ENCODE data around the gene BTN1A1.

DNA sequence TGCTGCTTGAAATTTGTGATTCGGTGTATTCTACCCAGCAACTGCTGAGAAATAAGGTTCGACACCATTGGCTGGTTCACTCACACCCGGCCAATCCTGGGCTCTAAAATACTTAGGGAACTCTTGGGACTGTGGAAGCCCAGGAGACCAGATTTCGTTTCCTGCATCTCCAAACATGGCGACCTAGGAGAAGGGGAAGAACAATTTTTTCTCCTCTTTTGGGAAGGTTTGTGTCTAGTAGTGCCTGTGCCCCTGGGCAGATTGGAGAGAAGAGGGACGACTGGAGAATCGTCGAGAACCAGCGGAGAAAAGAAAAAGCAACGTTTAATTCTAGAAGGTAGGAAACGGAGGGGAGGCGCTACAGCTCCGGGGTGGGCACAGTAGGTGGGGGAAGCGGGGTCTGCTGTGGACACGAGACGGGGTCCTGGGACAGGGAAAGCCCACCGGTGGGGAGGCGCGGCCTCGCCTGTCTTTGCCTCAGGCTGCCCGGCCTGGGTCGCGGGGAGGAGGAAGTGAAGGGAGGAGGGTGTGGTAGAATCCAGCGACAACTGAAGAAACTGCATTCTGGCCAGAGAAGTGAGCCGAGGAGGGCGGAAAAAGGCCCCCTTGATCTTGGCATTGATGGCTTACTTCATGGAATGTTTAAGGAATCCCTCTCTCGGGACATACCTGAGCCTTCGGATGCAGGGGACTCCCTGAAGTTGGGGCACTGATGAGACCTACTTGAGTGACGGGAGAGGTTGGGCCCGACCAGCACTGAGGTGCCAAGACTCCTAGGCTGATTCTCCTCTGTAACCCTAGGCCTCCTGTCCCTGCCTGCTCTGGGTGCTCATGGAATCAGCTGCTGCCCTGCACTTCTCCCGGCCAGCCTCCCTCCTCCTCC is 42.1 kb upstream of the BTN1A1 start, which contains the start of gene BTN2A1:
- TF ChIP-seq SP2 (tag by site-specific recombination; IDR thresholded peaks at IDR 0.05) = no peak
- TF ChIP-seq, protein P1, sequence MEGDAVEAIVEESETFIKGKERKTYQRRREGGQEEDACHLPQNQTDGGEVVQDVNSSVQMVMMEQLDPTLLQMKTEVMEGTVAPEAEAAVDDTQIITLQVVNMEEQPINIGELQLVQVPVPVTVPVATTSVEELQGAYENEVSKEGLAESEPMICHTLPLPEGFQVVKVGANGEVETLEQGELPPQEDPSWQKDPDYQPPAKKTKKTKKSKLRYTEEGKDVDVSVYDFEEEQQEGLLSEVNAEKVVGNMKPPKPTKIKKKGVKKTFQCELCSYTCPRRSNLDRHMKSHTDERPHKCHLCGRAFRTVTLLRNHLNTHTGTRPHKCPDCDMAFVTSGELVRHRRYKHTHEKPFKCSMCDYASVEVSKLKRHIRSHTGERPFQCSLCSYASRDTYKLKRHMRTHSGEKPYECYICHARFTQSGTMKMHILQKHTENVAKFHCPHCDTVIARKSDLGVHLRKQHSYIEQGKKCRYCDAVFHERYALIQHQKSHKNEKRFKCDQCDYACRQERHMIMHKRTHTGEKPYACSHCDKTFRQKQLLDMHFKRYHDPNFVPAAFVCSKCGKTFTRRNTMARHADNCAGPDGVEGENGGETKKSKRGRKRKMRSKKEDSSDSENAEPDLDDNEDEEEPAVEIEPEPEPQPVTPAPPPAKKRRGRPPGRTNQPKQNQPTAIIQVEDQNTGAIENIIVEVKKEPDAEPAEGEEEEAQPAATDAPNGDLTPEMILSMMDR (tag by site-specific recombination; IDR thresholded peaks at IDR 0.05) = peak; percentile 71
